CD4-positive, alpha-beta T cell treated with Interleukin-6 at 100 ng/mL for 8 hours (primary cell): Measurements from ENCODE around the gene PADI2.

Experiments used
- DNase-seq: peaks from one replicate; pipeline ENCODE4 v3.0.0-alpha.2; 2020; ENCODE audit warnings: mixed read lengths, low spot score

PADI2 gene

GRCh38 chr1:17020502-17020901 is 98.7 kb downstream of the PADI2 start:
- no peak for DNase-seq

- DNase-seq = no peak
These were observed 100.4 kb downstream of the PADI2 start for GRCh38 chr1:17018849-17019248.

DNA sequence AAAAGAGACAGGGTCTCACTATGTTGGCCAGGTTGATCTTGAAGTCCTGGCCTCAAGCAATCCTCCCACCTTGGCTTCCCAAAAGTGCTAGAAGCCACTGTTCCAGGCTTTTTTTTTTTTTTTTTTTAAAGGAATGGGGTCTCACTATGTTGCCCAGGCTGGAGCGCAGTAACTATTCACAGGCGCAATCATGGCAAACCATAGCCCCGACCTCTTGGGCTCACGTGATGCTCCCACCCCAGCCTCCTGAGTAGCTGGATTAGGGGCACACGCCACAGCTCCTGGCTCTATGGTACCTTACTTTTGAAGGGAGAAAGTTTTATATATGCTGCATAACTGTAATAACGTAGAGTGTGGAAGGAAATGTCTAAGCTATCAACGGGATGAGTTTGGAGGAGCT is 101.8 kb downstream of the PADI2 start:
- DNase-seq = no peak
